Astrocyte (in vitro differentiated cells and primary cell): ENCODE results near the gene PLN.

Experiments used
- CTCF ChIP-seq: IDR thresholded peaks from 2 replicates; pipeline ENCODE4 v1.5.1; 2011; ENCODE audit warnings: low read depth, mild to moderate bottlenecking, inconsistent platforms, low read length, moderate library complexity; ENCODE audit not compliant: insufficient read depth
- EZH2 ChIP-seq: IDR thresholded peaks from 2 replicates; pipeline ENCODE4 v1.6.1; 2012; ENCODE audit warnings: mild to moderate bottlenecking, low read length, inconsistent platforms; ENCODE audit not compliant: insufficient read depth

GRCh38 chr6:118501765-118502164, 46.3 kb upstream of the PLN start:
- no peak for TF ChIP-seq CTCF
- no peak for TF ChIP-seq EZH2
